Panc1 (cell line): ENCODE results near the gene PICALM. TPM values are rescaled to one million over a fixed set of nuclear protein-coding genes. Genes with fewer than 3 reads are reported as not detected.

ENCODE experiments used
- ATAC-seq: fragments of 200-7000 bp; cut with Tn5 transposase; 2 replicates; pipeline ENCODE4 v1.9.1; 2020; ENCODE audit warnings: mild to moderate bottlenecking, moderate library complexity
- BruUV-seq: library from RNA; stranded (reverse); fragments of 400-500 nt; replicated peaks from 2 replicates; lab custom pipeline; 2021; lab: Mats Ljungman, UMichigan
- CTCF ChIA-PET: fragments of 300-600 bp; sonication (Branson Sonifier 250); formaldehyde crosslinking; loops from one replicate; lab custom pipeline; 2022; ENCODE audit warnings: antibody characterized with exemption; lab: Charles Lee
- POLR2A ChIA-PET: fragments of 300-600 bp; sonication (Branson Sonifier 250); formaldehyde crosslinking; loops from one replicate; lab custom pipeline; 2022; ENCODE audit warnings: antibody characterized with exemption; lab: Charles Lee
- DNase-seq: peaks from one replicate; pipeline ENCODE4 v3.0.0-alpha.2; 2010; ENCODE audit warnings: low read depth, low spot score
- H3K27ac ChIP-seq: 2 replicates; pipeline ENCODE4 v1.5.1; 2011; ENCODE audit warnings: mild to moderate bottlenecking, low read length, inconsistent platforms
- H3K27me3 ChIP-seq: fragments of 200-500 bp; sonication (Bioruptor generic); 2 replicates; pipeline ENCODE4 v1.6.0; 2014; ENCODE audit warnings: low read length, inconsistent platforms; ENCODE audit not compliant: control insufficient read depth, insufficient read depth
- H3K36me3 ChIP-seq: fragments of 200-500 bp; sonication (Bioruptor generic); 2 replicates; pipeline ENCODE4 v1.5.1; 2014; ENCODE audit warnings: inconsistent platforms, mild to moderate bottlenecking, low read length, moderate library complexity; ENCODE audit not compliant: control insufficient read depth, insufficient read depth
- H3K4me1 ChIP-seq: 2 replicates; pipeline ENCODE4 v1.5.1; 2011; ENCODE audit warnings: inconsistent platforms, mild to moderate bottlenecking, low read length, moderate library complexity; ENCODE audit not compliant: control insufficient read depth, insufficient read depth
- H3K4me3 ChIP-seq, 2 experiments: 2 replicates each; pipeline ENCODE4 v1.5.1; 2011 to 2012; ENCODE audit warnings: low read depth in 2 of 2, low read length in 2 of 2, mild to moderate bottlenecking in 2 of 2, inconsistent platforms in 1 of 2, moderate library complexity in 1 of 2
- H3K9me3 ChIP-seq: fragments of 200-500 bp; sonication (Bioruptor generic); 2 replicates; pipeline ENCODE4 v1.5.1; 2014; ENCODE audit warnings: low read depth, mild to moderate bottlenecking, inconsistent platforms, low read length, moderate library complexity; ENCODE audit not compliant: control insufficient read depth, insufficient read depth
- POLR2AphosphoS5 ChIP-seq: IDR thresholded peaks from 2 replicates; pipeline ENCODE4 v1.6.1; 2012; ENCODE audit warnings: mild to moderate bottlenecking, low read depth, low read length, moderate library complexity
- SIN3A ChIP-seq: IDR thresholded peaks from 2 replicates; pipeline ENCODE4 v1.6.1; 2012; ENCODE audit warnings: low read depth, mild to moderate bottlenecking, low read length, moderate library complexity, borderline replicate concordance; ENCODE audit not compliant: insufficient read depth
- TCF7L2 ChIP-seq: IDR thresholded peaks from 2 replicates; pipeline ENCODE4 v1.6.1; 2011; ENCODE audit warnings: mild to moderate bottlenecking, low read depth, low read length, inconsistent platforms
- in situ Hi-C: cut with HindIII; loops from 2 replicates; pipeline ENCODE4 v1.10.0; 2016; ENCODE audit warnings: low sequenced_read_pairs, low pct_unique_long_range_greater_than_20kb
- intact Hi-C: fragments of 100-400 bp; cut with micrococcal nuclease; formaldehyde crosslinking; loops from one replicate; pipeline ENCODE4 v1.10.0; 2022; ENCODE audit not compliant: unreplicated experiment
- total RNA-seq: library from RNA; stranded (reverse); gene quantifications from one replicate; pipeline ENCODE4 v1.2.1, GENCODE V29; 2021; ENCODE audit not compliant: unreplicated experiment
- TF ChIP-seq, protein P1 (sequence below), 2 experiments: IDR thresholded peaks; 2 replicates each; pipeline ENCODE4 v1.6.1; 2011 to 2012; ENCODE audit warnings: low read depth in 2 of 2, control low read depth in 1 of 2, low read length in 1 of 2, mild to moderate bottlenecking in 1 of 2, moderate library complexity in 1 of 2; ENCODE audit not compliant: insufficient read depth in 1 of 2
- TF ChIP-seq, protein P2 (sequence below): fragments of 450-650 bp; IDR thresholded peaks from 2 replicates; pipeline ENCODE4 v1.5.1; 2017; ENCODE audit warnings: mild to moderate bottlenecking

PICALM gene
- total RNA-seq, 1 experiment from 2014 or later: 153 TPM

- no peaks in the 10 kb centered on the region for H3K27me3 ChIP-seq
- ATAC-seq (no peak), DNase-seq (no peak)
- in situ Hi-C loops (no loop called here), intact Hi-C loops (no loop called here)
- H3K4me3 ChIP-seq: no peak overlapping the region
- ChIA-PET CTCF (no interaction called here), POLR2A (interaction anchor here (0.6 to 0.7 kb wide), 2 partner anchors 78 to 848 kb away, joined by 3 to 7 read pairs; no protein-coding TSS in a partner anchor)
- H3K36me3 ChIP-seq: no peaks in the 10 kb centered on the region
- H3K27ac ChIP-seq: no peak overlapping the region
- BruUV-seq: no TSS peak
- H3K4me1 ChIP-seq: no peaks in the 10 kb centered on the region
- TF ChIP-seq, protein P1, sequence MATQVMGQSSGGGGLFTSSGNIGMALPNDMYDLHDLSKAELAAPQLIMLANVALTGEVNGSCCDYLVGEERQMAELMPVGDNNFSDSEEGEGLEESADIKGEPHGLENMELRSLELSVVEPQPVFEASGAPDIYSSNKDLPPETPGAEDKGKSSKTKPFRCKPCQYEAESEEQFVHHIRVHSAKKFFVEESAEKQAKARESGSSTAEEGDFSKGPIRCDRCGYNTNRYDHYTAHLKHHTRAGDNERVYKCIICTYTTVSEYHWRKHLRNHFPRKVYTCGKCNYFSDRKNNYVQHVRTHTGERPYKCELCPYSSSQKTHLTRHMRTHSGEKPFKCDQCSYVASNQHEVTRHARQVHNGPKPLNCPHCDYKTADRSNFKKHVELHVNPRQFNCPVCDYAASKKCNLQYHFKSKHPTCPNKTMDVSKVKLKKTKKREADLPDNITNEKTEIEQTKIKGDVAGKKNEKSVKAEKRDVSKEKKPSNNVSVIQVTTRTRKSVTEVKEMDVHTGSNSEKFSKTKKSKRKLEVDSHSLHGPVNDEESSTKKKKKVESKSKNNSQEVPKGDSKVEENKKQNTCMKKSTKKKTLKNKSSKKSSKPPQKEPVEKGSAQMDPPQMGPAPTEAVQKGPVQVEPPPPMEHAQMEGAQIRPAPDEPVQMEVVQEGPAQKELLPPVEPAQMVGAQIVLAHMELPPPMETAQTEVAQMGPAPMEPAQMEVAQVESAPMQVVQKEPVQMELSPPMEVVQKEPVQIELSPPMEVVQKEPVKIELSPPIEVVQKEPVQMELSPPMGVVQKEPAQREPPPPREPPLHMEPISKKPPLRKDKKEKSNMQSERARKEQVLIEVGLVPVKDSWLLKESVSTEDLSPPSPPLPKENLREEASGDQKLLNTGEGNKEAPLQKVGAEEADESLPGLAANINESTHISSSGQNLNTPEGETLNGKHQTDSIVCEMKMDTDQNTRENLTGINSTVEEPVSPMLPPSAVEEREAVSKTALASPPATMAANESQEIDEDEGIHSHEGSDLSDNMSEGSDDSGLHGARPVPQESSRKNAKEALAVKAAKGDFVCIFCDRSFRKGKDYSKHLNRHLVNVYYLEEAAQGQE (IDR thresholded peaks at IDR 0.05; ENCODE audit: insufficient read depth in 1 of 2, low read depth in 2 of 2, low read length in 1 of 2): no peak
- no peak for TF ChIP-seq POLR2AphosphoS5
- H3K9me3 ChIP-seq: no peaks in the 10 kb centered on the region
Observed at GRCh38 chr11:86052693-86053641, 15.9 kb downstream of the PICALM start.

GRCh38 chr11:86050196-86050709, 18.6 kb downstream of the PICALM start:
- Histone ChIP-seq H3K27me3 (no peaks in the 10 kb centered on the region), H3K36me3 (no peaks in the 10 kb centered on the region), H3K4me3 (no peak overlapping the region), H3K4me1 (no peaks in the 10 kb centered on the region), H3K9me3 (no peaks in the 10 kb centered on the region), H3K27ac (no peak overlapping the region)
- intact Hi-C loops (no loop called here), in situ Hi-C loops (no loop called here)
- ChIA-PET POLR2A (no interaction called here), CTCF (no interaction called here)
- ATAC-seq: no peak
- BruUV-seq: no TSS peak
- DNase-seq: no peak
- TF ChIP-seq SIN3A: no peak
- no peak for TF ChIP-seq POLR2AphosphoS5
- TF ChIP-seq, protein P1 (IDR thresholded peaks at IDR 0.05; ENCODE audit: insufficient read depth in 1 of 2, low read depth in 2 of 2, low read length in 1 of 2): no peak
- TF ChIP-seq, protein P2, sequence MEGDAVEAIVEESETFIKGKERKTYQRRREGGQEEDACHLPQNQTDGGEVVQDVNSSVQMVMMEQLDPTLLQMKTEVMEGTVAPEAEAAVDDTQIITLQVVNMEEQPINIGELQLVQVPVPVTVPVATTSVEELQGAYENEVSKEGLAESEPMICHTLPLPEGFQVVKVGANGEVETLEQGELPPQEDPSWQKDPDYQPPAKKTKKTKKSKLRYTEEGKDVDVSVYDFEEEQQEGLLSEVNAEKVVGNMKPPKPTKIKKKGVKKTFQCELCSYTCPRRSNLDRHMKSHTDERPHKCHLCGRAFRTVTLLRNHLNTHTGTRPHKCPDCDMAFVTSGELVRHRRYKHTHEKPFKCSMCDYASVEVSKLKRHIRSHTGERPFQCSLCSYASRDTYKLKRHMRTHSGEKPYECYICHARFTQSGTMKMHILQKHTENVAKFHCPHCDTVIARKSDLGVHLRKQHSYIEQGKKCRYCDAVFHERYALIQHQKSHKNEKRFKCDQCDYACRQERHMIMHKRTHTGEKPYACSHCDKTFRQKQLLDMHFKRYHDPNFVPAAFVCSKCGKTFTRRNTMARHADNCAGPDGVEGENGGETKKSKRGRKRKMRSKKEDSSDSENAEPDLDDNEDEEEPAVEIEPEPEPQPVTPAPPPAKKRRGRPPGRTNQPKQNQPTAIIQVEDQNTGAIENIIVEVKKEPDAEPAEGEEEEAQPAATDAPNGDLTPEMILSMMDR: no peak
- TF ChIP-seq TCF7L2: no peak
